GM18861 (cell line): ENCODE data around the gene TOR1A.
A peak's percentile ranks its signal among the peaks of the same experiment; 100 is the strongest.

Experiments
- ATAC-seq: cut with Tn5 transposase; IDR thresholded peaks from one replicate; pipeline ENCODE4 v1.9.1; 2021; ENCODE audit not compliant: unreplicated experiment

Gene TOR1A

GRCh38 chr9:129823935-129824601, at the start of gene TOR1A:
TOR1A (minus strand) TSS chr9:129824136; CDS start chr9:129824085, 51 bp downstream.
- peak; percentile 87 for ATAC-seq

- ATAC-seq = no peak
Observed at GRCh38 chr9:129871046-129871445, 47.1 kb upstream of the TOR1A start.

GRCh38 chr9:129869585-129870501, 45.9 kb upstream of the TOR1A start:
- ATAC-seq = no peak

- no peak for ATAC-seq
Observed at GRCh38 chr9:129868872-129869486, 45.0 kb upstream of the TOR1A start.

- no peak for ATAC-seq
Observed at GRCh38 chr9:129868023-129868871, 44.3 kb upstream of the TOR1A start.

GRCh38 chr9:129867136-129868022, 43.4 kb upstream of the TOR1A start:
- ATAC-seq = no peak

- ATAC-seq = no peak
Observed at GRCh38 chr9:129866394-129867135, 42.6 kb upstream of the TOR1A start.

- no peak for ATAC-seq
Observed at GRCh38 chr9:129865668-129866320, 41.9 kb upstream of the TOR1A start.

GRCh38 chr9:129864991-129865647, 41.2 kb upstream of the TOR1A start:
- ATAC-seq = no peak

GRCh38 chr9:129863059-129863690, 39.2 kb upstream of the TOR1A start:
- no peak for ATAC-seq

- ATAC-seq = no peak
Observed at GRCh38 chr9:129861447-129861827, 37.5 kb upstream of the TOR1A start.

GRCh38 chr9:129860653-129861446, 36.9 kb upstream of the TOR1A start:
- ATAC-seq = no peak

- no peak for ATAC-seq
Observed at GRCh38 chr9:129858167-129858962, 34.4 kb upstream of the TOR1A start.

- no peak for ATAC-seq
Observed at GRCh38 chr9:129857207-129857606, 33.3 kb upstream of the TOR1A start.

- no peak for ATAC-seq
Observed at GRCh38 chr9:129854588-129855110, 30.7 kb upstream of the TOR1A start.

- ATAC-seq = no peak
Observed at GRCh38 chr9:129853614-129854013, 29.7 kb upstream of the TOR1A start.
